ENCODE data around the gene FAM229B.

Gene FAM229B

DNA sequence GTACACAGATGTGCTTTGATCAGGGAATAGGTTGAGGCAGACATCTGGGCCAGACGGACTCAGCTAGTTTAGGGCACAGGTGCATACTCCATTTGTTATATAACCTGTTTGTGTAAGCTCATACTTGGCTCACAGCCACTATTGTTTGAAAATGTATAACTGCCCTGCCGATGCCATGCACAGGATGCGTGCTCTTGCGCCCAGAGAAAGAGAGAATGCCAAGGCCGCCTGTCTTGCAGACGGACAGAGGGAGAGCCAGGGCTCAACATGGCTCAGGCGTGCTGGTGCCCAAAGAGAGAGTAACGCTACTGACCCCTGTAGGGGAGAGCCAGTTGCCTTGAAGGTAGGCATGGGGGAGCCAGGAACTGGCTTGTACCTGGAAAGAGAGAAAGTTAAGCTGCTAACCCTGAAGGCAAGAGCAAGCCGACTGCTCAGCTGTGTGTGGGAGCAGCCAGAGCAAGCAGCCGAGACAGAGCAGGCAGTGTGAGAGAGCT is 57.7 kb downstream of the FAM229B start:
- TF ChIP-seq, protein P1, sequence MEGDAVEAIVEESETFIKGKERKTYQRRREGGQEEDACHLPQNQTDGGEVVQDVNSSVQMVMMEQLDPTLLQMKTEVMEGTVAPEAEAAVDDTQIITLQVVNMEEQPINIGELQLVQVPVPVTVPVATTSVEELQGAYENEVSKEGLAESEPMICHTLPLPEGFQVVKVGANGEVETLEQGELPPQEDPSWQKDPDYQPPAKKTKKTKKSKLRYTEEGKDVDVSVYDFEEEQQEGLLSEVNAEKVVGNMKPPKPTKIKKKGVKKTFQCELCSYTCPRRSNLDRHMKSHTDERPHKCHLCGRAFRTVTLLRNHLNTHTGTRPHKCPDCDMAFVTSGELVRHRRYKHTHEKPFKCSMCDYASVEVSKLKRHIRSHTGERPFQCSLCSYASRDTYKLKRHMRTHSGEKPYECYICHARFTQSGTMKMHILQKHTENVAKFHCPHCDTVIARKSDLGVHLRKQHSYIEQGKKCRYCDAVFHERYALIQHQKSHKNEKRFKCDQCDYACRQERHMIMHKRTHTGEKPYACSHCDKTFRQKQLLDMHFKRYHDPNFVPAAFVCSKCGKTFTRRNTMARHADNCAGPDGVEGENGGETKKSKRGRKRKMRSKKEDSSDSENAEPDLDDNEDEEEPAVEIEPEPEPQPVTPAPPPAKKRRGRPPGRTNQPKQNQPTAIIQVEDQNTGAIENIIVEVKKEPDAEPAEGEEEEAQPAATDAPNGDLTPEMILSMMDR (IDR thresholded peaks at IDR 0.05; ENCODE audit: low read depth, low read length), result no peak
- DNase-seq (ENCODE audit: extremely low read depth, low read depth), result no peak

DNA sequence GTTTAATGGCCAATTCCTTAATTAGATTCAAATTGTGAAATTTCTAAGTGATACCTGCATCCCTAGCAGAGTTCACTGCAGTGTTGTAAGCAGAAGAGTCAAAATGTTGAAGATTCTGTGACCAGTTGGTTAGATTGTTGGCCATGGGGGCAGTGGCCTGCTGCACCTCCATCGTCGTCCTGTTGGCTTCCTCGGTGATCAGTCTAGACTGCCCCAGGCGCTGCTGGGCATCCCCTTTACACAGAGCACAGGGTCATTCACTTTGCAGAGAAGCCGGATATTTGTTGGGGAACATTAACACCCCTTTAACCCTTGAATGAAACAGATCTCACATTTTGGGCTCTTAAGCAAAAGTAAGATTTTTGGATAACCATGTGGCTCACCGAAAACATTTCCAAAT is 60.7 kb downstream of the FAM229B start:
- no peak for DNase-seq (ENCODE audit: extremely low read depth, low read depth)
- TF ChIP-seq, protein P1 (IDR thresholded peaks at IDR 0.05; ENCODE audit: low read depth, low read length), result no peak

DNA sequence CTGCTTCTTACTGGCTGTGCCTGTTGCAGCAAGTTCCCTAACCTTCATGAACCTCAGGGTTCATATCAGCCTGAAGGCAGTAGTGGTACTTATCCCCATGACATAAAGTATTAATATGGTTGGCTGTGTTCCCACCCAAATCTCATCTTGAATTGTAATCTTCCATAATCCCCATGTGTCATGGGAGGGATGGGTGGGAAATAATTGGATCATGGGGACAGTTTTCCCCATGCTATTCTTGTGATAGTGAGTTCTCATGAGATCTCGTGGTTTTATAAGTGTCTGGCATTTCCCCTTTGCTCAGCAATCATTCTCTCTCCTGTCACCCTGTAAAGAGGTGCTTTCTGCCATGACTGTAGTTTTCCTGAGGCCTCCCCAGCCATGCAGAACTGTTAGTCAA is 61.8 kb downstream of the FAM229B start:
- TF ChIP-seq, protein P1 (IDR thresholded peaks at IDR 0.05; ENCODE audit: low read depth, low read length), result no peak
- DNase-seq (ENCODE audit: extremely low read depth, low read depth), result no peak

DNA sequence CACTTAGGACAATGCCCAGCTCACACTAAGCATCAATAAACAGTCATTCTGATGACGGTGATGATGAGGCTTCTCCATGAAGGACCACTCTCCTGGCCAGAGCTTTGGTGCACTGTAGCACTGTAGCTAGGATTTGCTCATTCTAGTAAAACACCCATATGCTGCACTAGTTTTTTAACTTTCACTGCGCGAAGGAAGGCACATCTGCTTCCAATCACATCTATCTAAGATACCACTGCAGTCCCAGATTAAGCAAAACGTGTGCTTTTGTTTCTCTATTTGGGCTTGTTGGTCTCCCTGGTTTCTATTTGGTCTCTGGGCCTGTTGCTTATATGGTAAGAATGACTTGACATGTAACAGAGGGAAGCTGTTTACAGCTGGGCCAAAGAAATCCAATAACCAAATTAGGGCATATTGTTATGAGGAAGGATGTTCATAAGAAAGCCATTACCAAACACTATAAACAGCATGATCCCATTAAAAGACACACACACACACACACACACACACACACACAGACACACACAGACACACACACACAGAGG is 62.4 kb downstream of the FAM229B start:
- DNase-seq (ENCODE audit: extremely low read depth, low read depth), result peak; percentile 96
- TF ChIP-seq, protein P1 (IDR thresholded peaks at IDR 0.05; ENCODE audit: low read depth, low read length), result no peak

DNA sequence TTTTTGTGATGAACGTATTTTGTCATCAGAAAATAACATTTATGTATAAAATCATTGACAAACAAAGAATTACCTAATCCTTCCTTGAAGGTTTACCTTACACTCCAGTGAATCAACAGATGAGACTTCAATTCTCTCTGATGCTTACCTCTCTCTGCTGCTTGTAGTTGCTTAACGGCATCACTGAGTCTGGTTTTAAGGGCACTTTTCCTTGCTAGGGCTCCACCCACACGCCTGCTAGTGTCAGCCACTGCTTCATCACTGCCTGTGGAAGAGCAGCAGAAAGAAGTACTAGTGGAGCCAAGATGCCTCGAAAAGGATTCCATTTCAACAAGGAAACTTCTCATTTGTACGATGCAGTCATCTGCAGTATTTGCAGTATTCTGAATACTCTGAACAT is 63.0 kb downstream of the FAM229B start:
- TF ChIP-seq, protein P1 (IDR thresholded peaks at IDR 0.05; ENCODE audit: low read depth, low read length), result peak; percentile 36
- peak; percentile 37 for DNase-seq (ENCODE audit: extremely low read depth, low read depth)

All from AG09319 (cell line).